Smooth muscle cell of the brain vasculature (primary cell): ENCODE results near the gene IRAK1.

Experiments
- DNase-seq: peaks from one replicate; pipeline ENCODE4 v3.0.0-alpha.2; 2012; ENCODE audit warnings: low read depth, low spot score

Gene IRAK1

DNA sequence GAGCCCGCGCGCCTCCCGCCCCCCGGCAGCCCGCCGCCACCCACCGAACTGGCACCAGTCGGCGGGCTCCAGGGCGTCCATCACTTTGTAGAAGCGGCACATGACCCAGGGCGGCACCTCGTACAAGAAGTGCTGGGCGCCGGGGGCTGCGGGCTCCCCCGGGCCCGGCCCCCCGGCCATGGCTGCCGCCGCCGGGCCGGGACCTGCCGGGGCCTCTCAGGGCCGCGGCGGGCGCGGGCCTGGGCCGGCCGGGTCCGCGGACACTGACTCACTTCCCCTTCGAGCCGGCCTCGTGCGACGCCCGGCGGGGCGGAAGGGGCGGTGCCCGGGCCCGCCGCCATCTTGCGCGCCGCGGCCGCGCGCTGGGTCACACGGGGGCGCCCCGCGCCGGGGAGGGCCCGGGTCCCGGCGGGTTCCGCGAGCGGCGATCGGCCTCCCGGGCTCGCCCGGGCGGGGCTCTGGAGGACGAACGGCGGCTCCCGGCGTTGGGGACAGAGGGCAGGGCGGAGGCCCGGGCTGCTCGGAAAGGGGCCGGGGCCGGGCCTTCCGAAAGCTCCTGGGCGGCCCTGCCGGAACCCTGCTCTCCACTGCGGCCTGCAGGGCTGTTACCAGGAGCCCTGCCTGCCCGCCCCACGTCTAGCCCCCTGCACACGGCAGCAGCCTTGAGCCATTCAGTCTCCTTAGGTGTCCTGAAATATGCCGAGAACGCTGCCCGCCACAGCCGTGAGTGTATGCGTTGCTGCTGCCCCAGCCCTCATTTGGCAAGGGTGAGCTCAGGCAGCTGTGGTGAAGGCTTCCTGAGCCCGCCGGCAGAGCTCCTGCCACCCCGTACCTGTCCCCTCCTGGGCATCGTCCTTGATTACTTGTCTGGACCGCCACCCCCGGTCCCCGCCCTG is at the start of gene IRAK1:
Gene IRAK1 (minus strand): TSS at position 270 of the 896 bp plus-strand sequence. CDS start 90 bp downstream, at position 180.
- DNase-seq: no peak

DNA sequence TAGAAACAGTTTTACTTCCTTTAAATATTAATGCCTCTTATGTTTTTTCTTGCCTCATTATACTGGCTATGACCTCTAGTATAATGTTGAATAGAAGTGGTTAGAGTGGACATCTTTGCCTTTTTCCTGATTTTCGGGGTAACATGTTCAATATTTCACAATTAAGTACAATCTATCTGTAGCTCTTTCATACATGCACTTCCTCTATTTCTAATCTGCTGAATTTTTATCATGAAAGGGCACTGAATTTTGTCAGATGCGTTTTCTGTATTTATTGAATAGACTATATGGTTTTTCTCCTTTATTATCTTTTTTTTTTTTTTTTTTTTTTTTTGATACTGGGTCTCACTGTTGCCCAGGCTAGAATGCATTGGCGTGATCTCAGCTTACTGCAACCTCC is 48.9 kb upstream of the IRAK1 start:
- DNase-seq: no peak

DNA sequence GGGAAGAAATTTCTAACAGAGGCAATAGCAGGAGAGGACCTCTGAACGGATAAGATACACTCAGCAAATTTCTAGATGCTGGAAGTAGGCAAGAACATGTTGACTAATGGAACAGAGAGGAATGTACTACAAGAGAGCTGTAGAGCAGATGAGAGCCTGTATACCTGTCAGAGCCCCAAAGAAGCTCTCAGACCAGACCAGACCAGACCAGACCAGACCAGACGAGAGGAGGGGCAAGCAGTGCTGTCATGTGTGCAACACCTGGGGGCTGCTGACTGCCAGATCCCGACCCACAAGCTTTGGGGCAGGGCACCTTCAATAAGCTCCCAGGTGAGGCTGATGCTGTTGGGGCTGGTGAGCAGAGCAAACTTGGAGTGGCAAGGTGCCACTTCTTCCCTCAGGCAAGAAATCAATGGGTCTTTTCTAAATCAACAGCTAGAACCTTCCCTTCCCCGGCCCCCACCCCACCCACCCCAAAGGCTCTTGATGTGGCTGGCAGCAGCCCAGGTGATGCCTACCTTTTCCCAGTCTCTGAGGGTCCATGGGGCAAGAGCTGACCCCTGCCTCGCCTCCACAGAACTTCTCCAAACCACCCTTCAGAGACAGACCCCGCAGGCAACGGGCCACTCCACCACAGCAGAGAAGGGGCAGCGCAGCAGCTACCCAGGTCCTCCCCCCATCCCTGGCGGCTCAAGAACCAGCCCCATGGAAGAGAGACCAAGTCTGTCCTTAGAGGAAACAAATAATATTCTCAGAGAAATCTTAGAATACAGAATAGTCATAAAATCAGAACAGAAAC is 45.1 kb upstream of the IRAK1 start:
- DNase-seq: no peak

DNA sequence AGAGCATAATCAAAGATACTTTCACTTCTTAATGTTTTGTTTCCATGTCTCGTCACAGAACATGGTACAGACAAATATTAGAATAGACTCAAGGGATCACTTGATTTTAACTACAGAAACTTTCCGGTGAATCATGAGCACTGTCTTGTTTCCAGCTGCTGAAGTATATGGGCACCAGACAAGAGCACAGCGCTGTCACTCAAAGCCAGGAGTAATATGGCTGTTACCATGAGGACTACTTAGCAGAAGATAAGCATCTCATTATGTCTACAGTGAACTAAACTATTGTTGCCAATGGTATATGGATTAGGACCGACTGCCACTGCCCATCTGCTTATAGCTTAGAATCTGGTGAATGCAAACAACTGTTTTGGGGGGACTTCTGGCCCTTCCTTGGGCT is 43.5 kb upstream of the IRAK1 start:
- DNase-seq: no peak

DNA sequence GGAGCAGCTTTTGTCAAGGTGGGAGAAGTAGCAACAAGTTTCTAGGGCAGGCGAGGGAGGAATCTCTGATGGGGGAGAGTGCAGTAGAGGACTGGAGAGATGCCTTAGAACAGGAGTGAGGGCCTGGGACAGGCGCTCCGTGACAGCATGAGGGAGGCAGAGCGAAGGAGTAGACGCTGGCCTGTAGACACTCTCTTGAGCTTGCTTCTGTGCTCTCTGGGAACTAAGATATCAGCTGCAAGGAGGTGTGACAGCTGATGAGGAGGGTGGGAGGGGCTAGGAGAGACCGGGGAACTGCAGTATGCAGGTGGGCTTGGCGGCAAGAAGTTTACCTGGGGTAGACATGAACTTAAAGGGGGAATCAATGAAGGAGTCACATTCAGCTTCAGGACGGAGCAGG is 42.1 kb upstream of the IRAK1 start:
- no peak for DNase-seq

DNA sequence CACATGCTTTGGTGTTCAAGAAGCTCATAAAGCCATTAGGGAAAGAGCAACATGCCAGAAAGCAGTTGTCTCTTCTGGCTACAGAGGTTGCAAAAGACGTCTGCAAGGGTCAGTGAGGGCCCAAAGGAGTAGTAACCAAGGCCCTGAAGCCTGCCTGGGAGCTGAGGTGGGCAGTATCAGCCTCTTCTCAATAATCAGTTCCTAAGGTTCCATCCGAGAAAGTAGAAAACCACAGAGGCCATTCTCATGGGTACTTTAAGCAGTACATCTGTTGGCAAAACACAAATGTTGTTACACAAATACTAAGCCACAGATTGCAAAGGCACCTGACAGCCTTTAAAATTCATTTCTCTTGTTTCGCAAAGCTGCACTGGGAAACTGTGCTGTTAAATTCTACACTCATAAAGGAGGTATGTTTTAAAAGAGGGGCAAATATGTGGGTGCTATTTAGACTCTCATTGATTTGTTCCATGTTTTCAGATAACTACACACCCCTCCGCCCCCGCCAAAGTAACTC is 40.1 kb upstream of the IRAK1 start:
- no peak for DNase-seq

DNA sequence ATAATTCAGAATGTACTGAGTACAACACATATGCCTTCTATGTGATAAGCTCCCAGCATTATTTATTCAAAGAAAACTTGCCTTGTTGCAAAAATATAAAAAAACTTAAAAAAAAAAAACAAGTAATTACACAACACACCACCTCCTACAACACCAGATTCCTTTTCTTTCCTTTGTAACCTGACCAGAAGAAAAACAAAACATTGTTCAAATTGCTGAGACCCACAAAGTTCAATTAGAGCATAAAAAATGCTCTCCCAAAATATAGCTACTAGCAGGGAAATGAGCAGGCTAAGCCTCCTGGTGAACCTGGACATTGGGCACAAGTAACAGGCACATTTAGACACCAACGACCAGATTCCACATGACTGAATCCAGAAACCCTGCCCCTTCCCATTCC is 39.5 kb upstream of the IRAK1 start:
- DNase-seq: no peak

DNA sequence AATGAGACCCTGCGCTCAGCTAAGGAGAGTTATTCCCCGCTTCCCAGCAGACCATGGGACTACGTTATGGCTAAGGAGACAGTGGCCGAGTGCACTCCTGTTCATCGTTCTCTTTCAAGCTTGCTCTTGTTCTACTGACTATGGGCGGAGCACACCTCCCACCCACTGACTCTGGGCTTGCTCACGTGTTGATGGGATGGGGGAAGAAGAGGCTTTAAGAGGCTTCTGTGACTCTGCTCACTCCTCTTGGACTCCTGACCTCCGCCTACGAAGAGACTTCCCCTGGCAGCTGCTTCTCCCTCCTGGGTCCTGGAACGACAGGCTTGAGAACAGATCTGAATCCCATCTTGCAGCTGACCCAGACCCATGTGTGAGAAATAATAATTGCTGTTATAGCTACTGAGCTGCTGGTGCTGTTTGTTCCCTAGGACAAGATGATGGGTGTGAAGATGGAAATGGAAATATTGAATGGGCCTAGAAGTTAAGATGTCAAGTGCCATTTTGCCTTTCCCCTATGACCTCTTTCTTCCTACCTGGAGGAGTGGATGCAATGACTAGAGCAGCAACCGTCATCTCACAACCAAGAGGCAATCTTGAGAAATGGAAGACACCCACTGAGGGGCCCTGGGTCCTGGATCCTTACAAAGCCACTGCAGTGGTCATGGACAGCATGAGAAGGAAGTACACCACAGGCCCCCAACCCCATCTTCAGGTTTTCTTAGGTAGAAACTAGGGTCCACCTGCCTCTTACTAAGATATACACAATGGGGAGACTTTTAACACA is 38.7 kb upstream of the IRAK1 start:
- no peak for DNase-seq

DNA sequence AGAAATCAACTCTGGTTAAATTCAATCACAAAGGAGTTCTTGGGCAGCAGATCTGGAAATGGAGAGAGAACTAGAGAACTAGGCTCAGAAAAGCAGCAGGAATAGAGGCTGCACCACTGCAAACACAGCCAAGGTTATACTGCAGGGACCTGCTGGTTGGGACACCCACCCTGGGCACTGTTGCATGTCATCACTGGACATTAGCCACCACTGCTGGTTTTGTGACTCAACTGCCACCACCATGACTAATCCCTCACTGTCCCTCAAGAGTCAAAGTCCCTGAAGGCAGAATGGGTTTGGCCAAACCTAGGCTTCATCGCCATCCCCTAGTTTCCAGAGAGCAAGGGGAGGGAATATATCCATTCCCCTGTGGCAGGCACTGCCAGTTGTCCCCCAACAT is 38.1 kb upstream of the IRAK1 start:
- no peak for DNase-seq

DNA sequence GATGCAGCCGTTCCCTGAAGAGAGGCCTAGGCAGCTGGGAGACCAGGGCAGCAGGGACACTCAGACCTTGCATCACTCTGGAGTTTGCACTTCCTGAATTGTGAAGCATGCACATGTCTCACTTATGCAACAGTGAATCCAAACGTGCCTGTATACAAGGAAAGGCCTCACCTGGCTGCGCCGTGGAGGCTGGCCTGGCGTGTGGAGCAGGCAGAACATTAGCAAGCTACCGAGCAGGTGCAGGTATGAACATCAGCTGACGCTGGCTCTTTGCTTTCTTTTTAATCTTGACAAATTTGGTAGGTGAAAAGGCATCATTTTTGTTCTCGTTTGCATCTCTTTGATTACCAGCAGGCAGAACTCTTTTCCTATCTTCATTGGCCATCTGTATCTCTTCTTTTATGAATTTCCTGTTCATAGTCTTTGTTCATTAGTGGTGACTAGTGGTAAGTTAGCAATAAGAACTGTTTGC is 37.1 kb upstream of the IRAK1 start:
- no peak for DNase-seq

DNA sequence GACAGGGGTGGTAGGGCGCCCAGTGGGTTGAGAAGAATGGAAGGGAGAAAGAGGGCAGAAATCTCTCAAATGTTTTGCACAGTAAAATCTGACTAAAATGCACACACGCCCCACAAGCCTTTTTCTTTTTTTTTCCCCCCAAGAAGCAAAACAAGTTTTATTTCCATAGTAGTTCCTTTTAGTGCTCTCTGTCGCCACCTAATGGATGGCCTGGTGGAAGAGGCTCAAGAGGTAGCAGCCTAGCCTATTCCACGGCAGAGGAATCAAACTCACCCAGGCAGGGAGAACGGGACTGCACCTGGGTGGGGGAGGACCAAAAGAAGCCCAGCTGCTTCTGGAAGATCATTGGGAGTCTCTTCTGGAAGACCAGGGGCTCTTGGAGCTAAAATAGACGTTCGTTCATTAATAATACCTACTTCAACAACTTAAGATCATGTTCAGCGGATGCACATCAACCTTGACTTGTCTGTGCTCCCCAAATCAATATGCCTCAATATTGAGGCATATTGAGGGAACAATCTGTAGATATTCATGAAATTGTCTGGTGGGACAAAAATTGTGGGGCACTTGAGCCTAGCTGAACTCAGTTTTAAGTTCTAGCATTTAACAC is 31.6 kb upstream of the IRAK1 start:
- peak; percentile 26 for DNase-seq

DNA sequence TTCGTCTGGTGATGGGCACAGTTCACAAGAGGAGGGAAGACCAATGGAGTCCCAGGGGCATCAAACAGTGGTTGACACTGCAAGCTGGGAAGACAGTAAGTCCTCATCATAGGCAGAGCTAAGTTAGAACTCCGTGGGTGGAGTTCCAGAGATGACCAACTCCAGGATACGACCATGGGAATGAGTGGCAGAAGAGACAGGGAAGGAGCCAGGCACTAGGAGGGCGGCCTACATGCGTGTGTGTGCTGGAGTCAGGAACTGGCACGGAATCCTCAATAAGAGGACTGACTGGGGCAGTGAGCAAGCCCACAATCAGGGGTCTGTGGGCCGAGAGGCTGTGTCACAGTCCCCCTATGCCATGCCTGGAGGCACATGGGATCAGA is 30.4 kb upstream of the IRAK1 start:
- DNase-seq: no peak

DNA sequence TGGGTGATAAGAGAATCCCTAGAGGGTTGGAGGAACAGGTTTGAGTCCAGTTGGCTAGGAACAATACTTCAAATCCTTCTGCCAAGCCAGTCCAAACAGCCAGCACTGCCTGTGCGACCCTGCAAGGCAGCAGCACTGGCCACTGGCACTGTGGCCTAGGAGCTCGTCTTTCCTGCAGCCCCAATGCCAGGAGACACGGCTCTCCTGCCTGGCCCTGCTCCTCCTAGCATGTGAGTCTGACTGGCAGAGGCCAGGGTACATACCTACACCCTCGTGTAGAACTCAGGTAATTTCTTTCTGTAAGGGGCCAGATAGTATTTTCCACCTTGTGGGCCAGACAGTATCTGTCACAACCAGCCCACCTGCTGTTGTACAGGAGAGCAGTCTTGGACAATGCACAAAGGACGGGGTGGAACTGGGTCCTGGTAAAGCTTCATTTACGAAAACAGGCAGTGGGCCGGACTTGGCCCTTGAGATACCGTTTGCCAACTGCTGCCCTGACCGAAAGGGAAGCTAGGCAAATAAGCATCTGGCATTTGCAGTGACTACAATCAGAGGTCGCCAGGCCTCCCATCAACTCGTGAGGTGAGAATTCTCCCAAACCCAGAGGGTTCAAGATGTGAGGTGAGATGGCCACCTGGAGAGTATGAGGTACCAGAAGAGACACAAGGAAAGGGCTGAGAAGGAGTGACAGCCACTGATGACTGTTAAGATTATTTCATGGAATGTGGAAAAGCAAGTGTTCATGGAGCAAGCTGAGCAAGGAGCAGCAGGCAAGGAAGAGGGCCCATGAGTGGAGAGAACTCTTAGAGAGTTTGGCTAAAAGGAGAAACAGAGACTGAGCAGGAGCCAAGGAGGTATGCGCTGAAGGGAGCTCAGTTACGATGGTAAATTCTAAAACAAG is 29.8 kb upstream of the IRAK1 start:
- DNase-seq: no peak

DNA sequence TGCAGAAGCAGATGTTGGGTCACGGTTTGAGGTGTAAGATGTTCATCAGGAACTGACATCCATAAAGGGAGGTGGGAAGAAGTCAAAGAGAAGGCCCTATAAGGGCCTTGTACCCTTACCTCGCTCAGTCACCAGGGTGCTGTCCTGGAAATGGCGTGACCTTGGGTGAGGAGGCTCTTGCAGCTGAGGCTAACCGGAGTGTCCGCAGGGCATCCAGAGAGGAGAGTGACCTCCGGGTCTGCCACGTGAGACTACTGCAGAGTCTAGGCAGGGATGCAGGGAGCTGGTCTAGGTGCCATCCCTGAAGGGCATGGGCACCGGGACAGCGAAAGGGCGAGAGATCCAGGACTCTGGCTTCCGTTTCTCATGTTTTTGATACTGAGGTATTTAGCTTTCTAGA is 28.7 kb upstream of the IRAK1 start:
- DNase-seq: no peak

DNA sequence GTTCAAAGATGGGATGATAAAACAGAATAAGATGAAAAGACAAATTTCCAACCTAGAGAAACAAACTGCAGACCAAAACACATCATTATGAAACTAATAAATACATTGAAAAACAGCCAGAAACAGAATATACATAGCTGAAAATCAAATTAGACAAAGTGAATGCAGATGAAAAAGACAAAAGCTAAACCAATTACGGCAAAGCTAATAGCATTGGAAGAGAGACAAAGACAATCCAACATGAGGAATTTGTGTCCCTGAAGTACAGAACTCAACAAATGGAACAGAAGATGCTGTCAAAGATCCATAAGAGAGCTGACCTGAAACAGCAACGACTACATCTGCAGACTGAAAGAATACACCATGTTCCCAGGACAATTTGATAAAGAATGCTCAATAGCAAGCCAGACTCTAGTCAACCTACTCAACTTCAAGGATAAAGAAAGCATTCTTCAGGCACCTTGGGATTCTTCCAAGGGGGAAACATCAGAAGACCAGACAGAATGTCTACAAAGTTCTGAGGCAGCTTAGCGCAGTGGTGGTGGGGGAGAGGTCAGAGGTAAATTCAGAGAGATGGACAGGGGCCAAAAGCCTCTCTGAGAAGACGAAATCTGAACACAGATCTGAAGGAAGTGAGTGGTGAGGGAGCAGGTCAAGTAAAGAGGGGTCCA is 27.4 kb upstream of the IRAK1 start:
- no peak for DNase-seq

DNA sequence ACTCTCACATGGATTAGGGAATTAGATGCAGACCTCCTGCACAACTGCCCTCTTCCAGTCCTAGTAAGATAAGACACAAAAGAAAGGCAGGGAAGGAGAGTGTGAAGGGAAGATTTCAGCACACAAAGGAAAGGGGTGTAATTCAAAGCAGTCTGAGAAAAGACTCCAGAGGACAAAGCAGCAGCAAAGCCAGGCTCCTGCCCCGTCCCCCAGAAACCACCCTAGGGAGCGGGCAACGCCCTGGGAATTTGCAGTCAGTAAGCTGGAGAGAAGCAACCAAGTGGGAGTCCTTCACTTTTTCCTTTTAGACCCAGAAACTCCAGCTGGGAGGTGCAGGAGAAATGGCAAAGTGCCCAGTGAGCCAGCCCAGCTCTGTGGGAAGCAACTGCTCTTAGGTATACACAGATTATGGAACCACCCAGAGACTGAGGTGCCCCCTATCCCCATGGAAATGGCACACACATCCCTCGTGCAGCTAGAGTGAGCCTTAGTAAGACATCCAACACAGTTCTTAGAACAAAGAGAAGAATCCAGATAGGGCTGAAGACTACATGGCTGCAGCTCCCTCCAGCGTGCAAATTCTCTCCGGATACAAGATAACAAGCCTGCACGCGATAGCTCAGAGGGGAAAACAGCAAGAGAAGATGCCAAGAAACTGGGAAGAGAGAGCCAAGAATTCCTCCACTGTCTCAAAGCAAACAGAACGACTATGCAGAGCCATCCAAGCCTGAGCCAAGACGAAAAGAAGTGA is 26.5 kb upstream of the IRAK1 start:
- DNase-seq: peak; percentile 26

DNA sequence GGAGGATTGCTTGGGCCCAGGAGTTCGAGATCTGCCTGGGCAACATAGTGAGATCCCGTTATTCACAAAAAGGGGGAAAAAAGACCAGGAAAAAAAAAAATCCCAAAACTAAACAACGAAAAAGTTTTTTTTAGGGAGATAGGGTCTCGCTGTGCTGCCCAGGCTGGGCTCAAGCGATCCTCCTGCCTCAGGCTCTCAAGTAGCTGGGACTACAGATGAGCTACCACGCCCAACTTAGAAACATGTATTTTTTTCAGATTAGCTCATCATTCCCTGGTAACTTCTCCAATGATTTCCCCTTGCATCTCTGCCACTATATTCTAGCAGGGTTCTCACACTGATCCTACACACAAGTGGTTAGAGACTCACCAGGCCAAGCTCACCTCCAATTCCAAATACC is 24.4 kb upstream of the IRAK1 start:
- DNase-seq: no peak

DNA sequence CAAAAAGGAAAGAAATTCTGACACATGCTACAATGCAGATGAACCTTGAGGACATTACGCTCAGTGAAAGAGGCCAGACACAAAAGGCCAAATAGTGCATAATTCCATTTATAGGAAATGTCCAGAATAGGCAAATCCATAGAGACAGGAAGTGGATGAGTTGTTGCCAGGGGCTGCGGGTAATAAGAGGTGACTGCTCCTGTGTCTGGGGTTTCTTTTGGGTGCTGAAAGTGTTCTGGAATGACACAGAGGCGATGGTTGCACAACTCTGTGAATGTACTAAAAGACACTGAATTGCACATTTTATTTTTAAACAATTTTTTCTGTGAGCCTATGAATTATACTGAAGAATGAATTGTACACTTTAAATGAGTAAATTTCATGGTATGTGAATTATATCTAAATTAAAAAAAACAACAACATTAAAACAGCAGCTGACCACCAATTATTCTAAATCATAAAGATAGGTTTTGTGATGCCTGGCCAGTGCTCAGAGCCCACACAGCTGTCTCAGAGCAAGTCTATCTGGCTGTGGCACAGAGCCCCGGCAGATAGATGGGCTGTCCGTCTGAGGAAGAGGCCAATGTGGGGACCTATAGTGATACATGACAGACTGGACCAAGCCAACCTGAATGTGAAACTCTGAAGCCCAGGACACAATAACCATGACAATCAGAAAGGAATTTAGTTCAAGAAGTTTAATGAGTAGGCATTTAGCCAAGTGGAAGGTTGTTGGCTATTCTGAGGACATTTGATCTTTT is 23.5 kb upstream of the IRAK1 start:
- no peak for DNase-seq
